Subcutaneous adipose tissue (tissue), 4 donors: ENCODE measurements around the gene ITGA5. TPM values are rescaled to one million over a fixed set of nuclear protein-coding genes. Genes with fewer than 3 reads are reported as not detected.

Experiments used
- CTCF ChIP-seq: fragments of 450-650 bp; IDR thresholded peaks from one replicate; pipeline ENCODE4 v1.5.1; 2016; ENCODE audit warnings: low read depth, mild to moderate bottlenecking, control low read depth, antibody characterized with exemption, moderate library complexity
- total RNA-seq, 4 donors: library from RNA; depleted of rRNA; stranded (reverse); fragments of >200 nt; gene quantifications; one replicate each; pipeline ENCODE4 v1.1.0, GENCODE V29; 2016

ITGA5 gene
- 100 to 1,000 TPM in 2 of 4 donors, 10 to 100 TPM in 2; 81.5 to 150 (median 109) TPM for total RNA-seq

- no peak for TF ChIP-seq CTCF
These were observed at the start of gene ITGA5 for GRCh38 chr12:54419088-54419887. TSS of gene ITGA5 (minus strand) at chr12:54419266. CDS start at chr12:54419198, 68 bp downstream.

- TF ChIP-seq CTCF, result no peak
These were observed 46.9 kb upstream of the ITGA5 start for GRCh38 chr12:54465857-54466523.

- no peak for TF ChIP-seq CTCF
These were observed 44.4 kb upstream of the ITGA5 start for GRCh38 chr12:54463484-54463883.

GRCh38 chr12:54463034-54463433 lies 44.0 kb upstream of the ITGA5 start:
- no peak for TF ChIP-seq CTCF

- TF ChIP-seq CTCF, result no peak
These were observed 41.4 kb upstream of the ITGA5 start for GRCh38 chr12:54460317-54460923.

GRCh38 chr12:54459355-54459754 lies 40.3 kb upstream of the ITGA5 start:
- TF ChIP-seq CTCF, result no peak
